WERI-Rb-1 (cell line): ENCODE results near the gene DHRS3.

Experiments
- DNase-seq: peaks from one replicate; pipeline ENCODE4 v3.0.0-alpha.2; 2020
- H3K27ac ChIP-seq: fragments of 250-450 bp; sonication (Bioruptor Pico); 2 replicates; pipeline ENCODE4 v1.5.1; 2020; ENCODE audit warnings: mild to moderate bottlenecking, moderate library complexity
- H3K27me3 ChIP-seq: fragments of 250-450 bp; sonication (Bioruptor Pico); 2 replicates; pipeline ENCODE4 v1.5.1; 2021; ENCODE audit warnings: mild to moderate bottlenecking, low read depth, moderate library complexity; ENCODE audit not compliant: insufficient read depth, severe bottlenecking
- H3K36me3 ChIP-seq: fragments of 250-450 bp; sonication (Bioruptor Pico); 2 replicates; pipeline ENCODE4 v1.5.1; 2020; ENCODE audit warnings: mild to moderate bottlenecking, moderate library complexity
- H3K4me3 ChIP-seq: 2 replicates; pipeline ENCODE4 v1.5.1; 2011; ENCODE audit warnings: low read depth, mild to moderate bottlenecking, control low read depth, low read length
- H3K9me3 ChIP-seq: fragments of 250-450 bp; sonication (Bioruptor Pico); 2 replicates; pipeline ENCODE4 v1.5.1; 2021; ENCODE audit warnings: mild to moderate bottlenecking, moderate library complexity; ENCODE audit not compliant: severe bottlenecking
- TF ChIP-seq, protein P1 (sequence below): IDR thresholded peaks from 2 replicates; pipeline ENCODE4 v1.5.1; 2011; ENCODE audit warnings: low read depth, mild to moderate bottlenecking, control low read depth, inconsistent platforms, low read length

DHRS3 gene

DNA sequence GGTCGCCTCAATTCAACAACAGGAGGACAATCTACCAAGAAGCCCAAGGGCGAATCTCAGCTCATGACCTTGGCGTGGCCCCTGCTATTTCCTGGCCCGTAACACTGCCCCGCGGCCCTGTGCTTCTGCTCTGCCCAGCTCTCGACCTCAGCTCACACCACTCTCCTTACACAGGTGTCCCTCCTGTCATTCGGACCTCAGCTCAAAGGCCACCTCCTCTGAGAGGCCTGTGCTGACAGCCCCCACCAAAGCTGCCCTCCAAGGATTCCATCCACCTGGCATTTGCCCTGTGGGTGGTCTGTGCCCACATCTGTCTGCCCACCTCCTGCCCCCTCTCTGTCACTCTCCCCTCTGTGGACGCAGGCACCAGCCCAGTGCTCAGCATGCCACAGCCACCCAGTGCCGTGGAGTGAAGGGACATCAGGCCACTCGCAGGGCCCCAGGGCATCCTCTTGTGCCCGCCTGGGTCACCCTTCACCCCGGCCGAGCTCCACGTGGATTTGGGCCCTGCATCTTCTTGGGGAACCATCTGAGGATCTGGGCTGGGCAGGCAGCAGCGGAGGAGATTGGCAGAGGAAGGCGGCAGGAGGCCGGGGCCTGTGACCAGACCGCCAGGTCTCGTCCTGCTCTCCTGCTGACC is 70.3 kb downstream of the DHRS3 start:
- TF ChIP-seq, protein P1, sequence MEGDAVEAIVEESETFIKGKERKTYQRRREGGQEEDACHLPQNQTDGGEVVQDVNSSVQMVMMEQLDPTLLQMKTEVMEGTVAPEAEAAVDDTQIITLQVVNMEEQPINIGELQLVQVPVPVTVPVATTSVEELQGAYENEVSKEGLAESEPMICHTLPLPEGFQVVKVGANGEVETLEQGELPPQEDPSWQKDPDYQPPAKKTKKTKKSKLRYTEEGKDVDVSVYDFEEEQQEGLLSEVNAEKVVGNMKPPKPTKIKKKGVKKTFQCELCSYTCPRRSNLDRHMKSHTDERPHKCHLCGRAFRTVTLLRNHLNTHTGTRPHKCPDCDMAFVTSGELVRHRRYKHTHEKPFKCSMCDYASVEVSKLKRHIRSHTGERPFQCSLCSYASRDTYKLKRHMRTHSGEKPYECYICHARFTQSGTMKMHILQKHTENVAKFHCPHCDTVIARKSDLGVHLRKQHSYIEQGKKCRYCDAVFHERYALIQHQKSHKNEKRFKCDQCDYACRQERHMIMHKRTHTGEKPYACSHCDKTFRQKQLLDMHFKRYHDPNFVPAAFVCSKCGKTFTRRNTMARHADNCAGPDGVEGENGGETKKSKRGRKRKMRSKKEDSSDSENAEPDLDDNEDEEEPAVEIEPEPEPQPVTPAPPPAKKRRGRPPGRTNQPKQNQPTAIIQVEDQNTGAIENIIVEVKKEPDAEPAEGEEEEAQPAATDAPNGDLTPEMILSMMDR = no peak
- DNase-seq = no peak

DNA sequence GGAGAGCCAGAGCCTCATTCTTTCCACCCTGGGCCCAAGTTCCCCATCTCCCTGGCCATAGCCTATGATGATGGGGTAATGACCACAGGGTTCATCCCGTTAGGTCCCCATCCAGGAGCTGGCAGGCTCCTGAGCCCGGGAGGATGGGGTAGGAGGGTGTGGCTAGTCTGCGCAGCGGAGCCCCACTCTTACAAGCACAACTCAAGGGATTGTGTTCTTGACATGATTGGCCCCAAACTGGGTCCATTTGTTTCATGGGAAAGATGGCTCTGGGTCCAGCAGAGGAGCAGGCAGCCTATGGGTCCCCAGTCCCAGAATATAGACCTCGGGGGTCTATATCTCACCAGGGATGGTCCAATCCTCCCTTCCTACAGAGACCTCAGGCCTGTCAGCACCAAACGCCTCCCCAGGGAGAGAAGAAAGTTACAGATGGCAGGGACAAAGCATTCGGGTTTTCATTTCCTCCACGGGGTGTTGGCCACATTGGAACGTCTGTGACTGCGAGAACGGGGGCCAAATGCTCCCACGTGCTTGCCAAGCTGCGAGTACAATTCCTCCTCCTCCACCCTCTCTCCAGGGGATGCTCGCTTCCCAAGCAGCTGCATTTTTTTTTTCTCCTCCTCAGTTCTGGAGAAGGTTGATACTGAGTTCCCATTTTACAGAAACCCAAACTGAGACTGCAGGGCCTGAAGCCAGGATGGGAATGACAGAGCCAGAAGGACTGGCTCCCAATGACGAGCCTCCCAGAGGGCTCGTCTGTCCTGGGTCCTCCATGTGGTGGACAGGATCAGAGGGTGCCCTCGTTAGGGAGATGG is 71.0 kb downstream of the DHRS3 start:
- Histone ChIP-seq H3K27me3 (no peaks in the 10 kb centered on the region), H3K9me3 (no peaks in the 10 kb centered on the region), H3K27ac (no peak overlapping the region), H3K4me3 (no peak overlapping the region), H3K36me3 (no peaks in the 10 kb centered on the region)
- TF ChIP-seq, protein P1 = no peak
- DNase-seq = no peak

More for the DNA sequence above, 70.3 kb downstream of the DHRS3 start:
- Histone ChIP-seq H3K9me3 (no peaks in the 10 kb centered on the region), H3K27me3 (no peaks in the 10 kb centered on the region), H3K27ac (no peak overlapping the region), H3K36me3 (no peaks in the 10 kb centered on the region), H3K4me3 (no peak overlapping the region)

DNA sequence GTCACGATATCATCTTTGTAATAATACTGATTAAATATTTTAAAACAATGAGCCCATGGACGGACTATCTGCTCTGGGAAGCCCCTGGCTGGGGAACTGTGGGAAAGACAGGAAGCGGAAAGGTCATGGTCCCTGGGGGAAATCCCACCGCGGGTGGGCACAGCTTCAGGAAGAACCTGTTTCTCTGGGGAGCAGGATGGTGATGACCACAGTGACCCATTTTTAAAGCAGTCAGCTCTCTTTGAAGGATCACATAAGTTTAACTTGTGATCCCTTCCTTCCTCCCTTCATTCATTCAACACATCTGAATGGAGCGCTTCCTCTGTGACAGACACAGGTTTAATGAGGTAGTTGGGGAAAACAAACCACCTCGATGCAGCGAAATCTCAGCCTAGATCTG is 73.0 kb downstream of the DHRS3 start:
- Histone ChIP-seq H3K27ac (no peak overlapping the region), H3K27me3 (no peaks in the 10 kb centered on the region), H3K4me3 (no peak overlapping the region), H3K9me3 (no peaks in the 10 kb centered on the region), H3K36me3 (no peaks in the 10 kb centered on the region)
- no peak for DNase-seq
- TF ChIP-seq, protein P1 = no peak

DNA sequence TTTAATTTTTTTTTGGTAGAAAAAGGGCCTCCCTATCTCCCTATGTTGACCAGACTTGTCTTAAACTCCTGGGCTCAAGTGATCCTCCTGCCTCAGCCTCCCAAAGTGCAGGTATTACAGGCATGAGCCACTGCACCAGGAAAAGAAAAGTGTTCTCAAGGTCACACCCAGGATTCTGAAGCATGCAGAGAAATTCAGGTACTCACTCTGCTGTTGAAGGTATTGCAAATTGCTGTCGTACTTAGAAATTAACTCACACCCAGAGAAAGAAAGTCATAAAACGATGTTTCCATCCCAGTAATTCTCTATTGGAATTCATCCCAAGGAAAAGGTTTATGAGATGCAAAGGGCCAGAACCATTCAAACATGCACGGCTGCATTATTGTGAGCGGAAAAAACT is 73.7 kb downstream of the DHRS3 start:
- H3K27ac ChIP-seq = no peak overlapping the region
- H3K9me3 ChIP-seq = no peaks in the 10 kb centered on the region
- no peaks in the 10 kb centered on the region for H3K27me3 ChIP-seq
- H3K4me3 ChIP-seq = no peak overlapping the region
- no peaks in the 10 kb centered on the region for H3K36me3 ChIP-seq
- DNase-seq = no peak
- TF ChIP-seq, protein P1 = no peak

DNA sequence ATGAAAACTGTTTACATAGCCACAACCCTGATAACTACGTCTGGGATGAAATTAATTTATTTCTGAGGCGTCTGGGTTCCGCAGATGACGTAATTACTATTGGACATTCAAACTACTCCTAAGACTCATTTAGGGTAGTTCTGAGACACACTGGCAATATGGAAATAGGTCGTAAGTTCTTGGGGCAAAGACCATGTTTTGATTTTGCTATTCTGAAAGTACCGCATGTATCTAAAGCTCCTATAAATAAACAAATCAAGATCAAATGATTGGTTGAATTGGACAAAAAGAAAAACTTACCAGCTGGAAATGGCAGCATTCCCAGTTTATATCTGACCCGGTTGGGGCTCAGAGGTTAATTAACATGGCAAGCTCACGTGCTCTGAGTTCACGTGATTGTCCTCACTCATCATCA is 74.3 kb downstream of the DHRS3 start:
- H3K36me3 ChIP-seq = no peaks in the 10 kb centered on the region
- DNase-seq = no peak
- no peak overlapping the region for H3K4me3 ChIP-seq
- H3K27ac ChIP-seq = no peak overlapping the region
- no peaks in the 10 kb centered on the region for H3K27me3 ChIP-seq
- no peaks in the 10 kb centered on the region for H3K9me3 ChIP-seq
- TF ChIP-seq, protein P1 = no peak
